HCT116 (cell line): ENCODE results near the gene TTC33. TPM values are rescaled to one million over a fixed set of nuclear protein-coding genes. Genes with fewer than 3 reads are reported as not detected.
A peak's percentile ranks its signal among the peaks of the same experiment; 100 is the strongest.

Experiments used
- ATAC-seq: fragments of 200-7000 bp; cut with Tn5 transposase; 2 replicates; pipeline ENCODE4 v1.9.1; 2020; ENCODE audit warnings: mild to moderate bottlenecking, moderate library complexity
- BruUV-seq: library from RNA; stranded (reverse); fragments of 400-500 nt; replicated peaks from 2 replicates; lab custom pipeline; 2021; lab: Mats Ljungman, UMichigan
- CTCF ChIA-PET: fragments of 300-600 bp; sonication (Branson Sonifier 250); formaldehyde crosslinking; loops from one replicate; lab custom pipeline; 2021; ENCODE audit warnings: antibody characterized with exemption; lab: Charles Lee
- POLR2A ChIA-PET: fragments of 300-600, 350-600 bp; sonication (Branson Sonifier 250); formaldehyde crosslinking; loops from one replicate; lab custom pipeline; 2021; ENCODE audit warnings: antibody characterized with exemption; lab: Charles Lee
- RAD21 ChIA-PET, 2 experiments: fragments of 300-600 bp; sonication (Branson Sonifier 250); formaldehyde crosslinking; loops; one replicate each; lab custom pipeline; 2023; ENCODE audit warnings: low total read pairs in 2 of 2; ENCODE audit not compliant: uncharacterized antibody in 2 of 2, unreplicated experiment in 2 of 2, low non-redundant PET in 1 of 2; lab: Charles Lee
- DNase-seq: peaks from one replicate; pipeline ENCODE4 v3.0.0-alpha.2; 2010; ENCODE audit warnings: low read depth, low spot score
- H2AFZ ChIP-seq: fragments of 200-600 bp; shearing (Covaris generic), sonication (generic); 2 replicates; pipeline ENCODE4 v1.6.1; 2017; ENCODE audit warnings: low read depth, mixed run types, mixed read lengths, antibody characterized with exemption, low read length; ENCODE audit not compliant: poor library complexity, severe bottlenecking
- H3K27ac ChIP-seq: 2 replicates; pipeline ENCODE4 v1.5.1; 2012; ENCODE audit warnings: low read depth, low read length
- H3K27me3 ChIP-seq: fragments of 200-600 bp; sonication (generic); 2 replicates; pipeline ENCODE4 v1.6.1; 2016; ENCODE audit warnings: mixed run types, low read length, mixed read lengths; ENCODE audit not compliant: insufficient read depth
- H3K36me3 ChIP-seq, 2 experiments: fragments of 200-500 bp in 1 of 2; fragments of 200-600 bp in 1 of 2; sonication (Bioruptor generic) in 1 of 2; sonication (generic) in 1 of 2; 2 replicates each; pipeline versions ENCODE4 v1.5.1 to v1.6.1; 2014 to 2016; ENCODE audit warnings: low read length in 2 of 2, inconsistent platforms in 1 of 2, mixed read lengths in 1 of 2, mixed run types in 1 of 2; ENCODE audit not compliant: insufficient read depth in 2 of 2, control insufficient read depth in 1 of 2
- H3K4me1 ChIP-seq, 2 experiments: fragments of 200-600 bp in 1 of 2; sonication (generic) in 1 of 2; 2 replicates each; pipeline versions ENCODE4 v1.5.1 to v1.6.1; 2012 to 2017; ENCODE audit warnings: low read length in 2 of 2, inconsistent platforms in 1 of 2, mild to moderate bottlenecking in 1 of 2, mixed read lengths in 1 of 2, mixed run types in 1 of 2, moderate library complexity in 1 of 2; ENCODE audit not compliant: insufficient read depth in 2 of 2, control insufficient read depth in 1 of 2
- H3K4me2 ChIP-seq: fragments of 200-600 bp; sonication (generic); 2 replicates; pipeline ENCODE4 v1.6.1; 2017; ENCODE audit warnings: mixed run types, low read length, mixed read lengths
- H3K4me3 ChIP-seq, 2 experiments: fragments of 200-600 bp in 1 of 2; sonication (generic) in 1 of 2; replicated peaks in 1 of 2; 2 replicates each; pipeline ENCODE4 v1.5.1; 2011 to 2016; ENCODE audit warnings: low read length in 2 of 2, control low read depth in 1 of 2, low read depth in 1 of 2, mild to moderate bottlenecking in 1 of 2, mixed read lengths in 1 of 2, mixed run types in 1 of 2
- H3K79me2 ChIP-seq: fragments of 200-600 bp; sonication (generic); 2 replicates; pipeline ENCODE4 v1.6.1; 2017; ENCODE audit warnings: mild to moderate bottlenecking, mixed run types, low read length, moderate library complexity, mixed read lengths; ENCODE audit not compliant: insufficient read depth
- H3K9ac ChIP-seq: fragments of 200-600 bp; sonication (generic); 2 replicates; pipeline ENCODE4 v1.6.1; 2016; ENCODE audit warnings: low read length, mixed read lengths
- H3K9me2 ChIP-seq: fragments of 200-600 bp; sonication (generic), shearing (Covaris generic); 2 replicates; pipeline ENCODE4 v1.6.1; 2017; ENCODE audit warnings: mixed run types, mild to moderate bottlenecking, moderate library complexity; ENCODE audit not compliant: insufficient read depth
- H3K9me3 ChIP-seq, 2 experiments: fragments of 200-500 bp in 1 of 2; fragments of 200-600 bp in 1 of 2; sonication (Bioruptor generic) in 1 of 2; sonication (generic) in 1 of 2; 2 replicates each; pipeline ENCODE4 v1.6.1; 2014 to 2017; ENCODE audit warnings: low read length in 2 of 2, mixed read lengths in 2 of 2, inconsistent platforms in 1 of 2, low read depth in 1 of 2, mild to moderate bottlenecking in 1 of 2, mixed run types in 1 of 2, moderate library complexity in 1 of 2; ENCODE audit not compliant: control insufficient read depth in 1 of 2, insufficient read depth in 1 of 2
- H4K20me1 ChIP-seq: fragments of 200-600 bp; sonication (generic), shearing (Covaris generic); 2 replicates; pipeline ENCODE4 v1.6.1; 2017; ENCODE audit warnings: mixed run types, mild to moderate bottlenecking, moderate library complexity; ENCODE audit not compliant: insufficient read depth
- CBX3 ChIP-seq: IDR thresholded peaks from 2 replicates; pipeline ENCODE4 v1.6.1; 2012; ENCODE audit warnings: low read depth
- ZBTB33 ChIP-seq: IDR thresholded peaks from 2 replicates; pipeline ENCODE4 v1.6.1; 2011; ENCODE audit warnings: mild to moderate bottlenecking, low read length, moderate library complexity; ENCODE audit not compliant: insufficient replicate concordance; ENCODE audit errors: extremely low read depth
- ZNF274 ChIP-seq: fragments of 200-500 bp; sonication (Bioruptor generic); IDR thresholded peaks from 2 replicates; pipeline ENCODE4 v1.6.1; 2014; ENCODE audit warnings: mild to moderate bottlenecking, low read depth, low read length, inconsistent platforms
- intact Hi-C: fragments of 100-400 bp; cut with micrococcal nuclease; formaldehyde crosslinking; loops from 2 replicates; pipeline ENCODE4 v1.10.0; 2022
- total RNA-seq: library from RNA; stranded (reverse); gene quantifications from one replicate; pipeline ENCODE4 v1.2.1, GENCODE V29; 2021; ENCODE audit not compliant: unreplicated experiment

TTC33 gene
- total RNA-seq, 1 experiment from 2014 or later, result 14.5 TPM

- H3K9ac ChIP-seq, result 0 out of 2 replicates have a peak overlapping the region, but pooled peaks have one; percentile 25
- BruUV-seq, result no TSS peak
Observed at GRCh38 chr5:40688996-40689395, 66.8 kb downstream of the TTC33 start.

More at GRCh38 chr5:40688996-40689395, 66.8 kb downstream of the TTC33 start:
- DNase-seq (no peak), ATAC-seq (0 out of 2 replicates have a peak, but pooled peaks have one; percentile 7)
- H4K20me1 ChIP-seq, result no peaks in the 10 kb centered on the region
- H3K4me2 ChIP-seq, result peak overlapping the region; percentile 53
- TF ChIP-seq ZNF274 (no peak), ZBTB33 (no peak), CBX3 (no peak)
- POLR2A ChIA-PET, result interaction anchor here (1.2 kb wide), 1 partner anchor 975 kb away, joined by 3 read pairs; no protein-coding TSS in a partner anchor
- no peaks in the 10 kb centered on the region for H3K27me3 ChIP-seq
- no peak overlapping the region for H2AFZ ChIP-seq
- H3K79me2 ChIP-seq, result no peaks in the 10 kb centered on the region
- RAD21 ChIA-PET, result no interaction called here
- H3K9me2 ChIP-seq, result no peaks in the 10 kb centered on the region
- H3K36me3 ChIP-seq, result no peaks in the 10 kb centered on the region
- H3K9me3 ChIP-seq, result no peaks in the 10 kb centered on the region
- intact Hi-C loops, result loop anchor here (1.0 to 5.0 kb wide), 7 partner anchors 48 to 1110 kb away; no protein-coding TSS in a partner anchor
- CTCF ChIA-PET, result interaction anchor here (0.8 to 2.0 kb wide), 8 partner anchors 11 to 1110 kb away, joined by 3 to 5 read pairs (median 3); no protein-coding TSS in a partner anchor
- H3K4me3 ChIP-seq, result no peak overlapping the region
- peaks cover 15 to 27% of the 10 kb centered on the region in 2 experiments; a peak in 3 of 4 replicates for H3K4me1 ChIP-seq
- H3K27ac ChIP-seq, result peak overlapping the region; percentile 2; the same call in 1 of the 2 replicates
